ENCODE data around the gene IFNAR1.

GRCh38 chr21:33391656-33392055 is 66.9 kb downstream of the IFNAR1 start:
- TF ChIP-seq, protein P1, sequence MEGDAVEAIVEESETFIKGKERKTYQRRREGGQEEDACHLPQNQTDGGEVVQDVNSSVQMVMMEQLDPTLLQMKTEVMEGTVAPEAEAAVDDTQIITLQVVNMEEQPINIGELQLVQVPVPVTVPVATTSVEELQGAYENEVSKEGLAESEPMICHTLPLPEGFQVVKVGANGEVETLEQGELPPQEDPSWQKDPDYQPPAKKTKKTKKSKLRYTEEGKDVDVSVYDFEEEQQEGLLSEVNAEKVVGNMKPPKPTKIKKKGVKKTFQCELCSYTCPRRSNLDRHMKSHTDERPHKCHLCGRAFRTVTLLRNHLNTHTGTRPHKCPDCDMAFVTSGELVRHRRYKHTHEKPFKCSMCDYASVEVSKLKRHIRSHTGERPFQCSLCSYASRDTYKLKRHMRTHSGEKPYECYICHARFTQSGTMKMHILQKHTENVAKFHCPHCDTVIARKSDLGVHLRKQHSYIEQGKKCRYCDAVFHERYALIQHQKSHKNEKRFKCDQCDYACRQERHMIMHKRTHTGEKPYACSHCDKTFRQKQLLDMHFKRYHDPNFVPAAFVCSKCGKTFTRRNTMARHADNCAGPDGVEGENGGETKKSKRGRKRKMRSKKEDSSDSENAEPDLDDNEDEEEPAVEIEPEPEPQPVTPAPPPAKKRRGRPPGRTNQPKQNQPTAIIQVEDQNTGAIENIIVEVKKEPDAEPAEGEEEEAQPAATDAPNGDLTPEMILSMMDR (conservative IDR thresholded peaks at IDR 0.05; ENCODE audit: low read length), result no peak
- no peak for TF ChIP-seq EZH2phosphoT487 (IDR thresholded peaks at IDR 0.05; ENCODE audit: borderline replicate concordance, low read depth, low read length)
